ENCODE data around the gene DNAH14. TPM values are rescaled to one million over a fixed set of nuclear protein-coding genes. Genes with fewer than 3 reads are reported as not detected.
"Not testable (repeated sequence)": the region's sequence is repeated elsewhere in the genome, so short reads cannot be mapped to it uniquely, and the experiment has no call there.

The DNAH14 gene
- total RNA-seq, 1 donor from 2014 or later, result 0.18 TPM

GRCh38 chr1:224900062-224900630 is 29.3 kb upstream of the DNAH14 start:
- peaks cover 6% of the 10 kb centered on the region for H3K27me3 Mint-ChIP-seq (ENCODE audit: insufficient read depth)

GRCh38 chr1:224901087-224901810 is 28.2 kb upstream of the DNAH14 start:
- H3K9me3 Mint-ChIP-seq, result no peaks in the 10 kb centered on the region
- H3K36me3 Mint-ChIP-seq (ENCODE audit: low read depth), result no peaks in the 10 kb centered on the region
- no peak overlapping the region for H3K4me3 Mint-ChIP-seq
- H3K27me3 Mint-ChIP-seq (ENCODE audit: insufficient read depth), result peaks cover 6% of the 10 kb centered on the region
- intact Hi-C loops (cut with micrococcal nuclease), result no loop called here
- no peak for DNase-seq (ENCODE audit: low spot score)
- no peak overlapping the region for H3K27ac Mint-ChIP-seq
- H3K4me1 Mint-ChIP-seq (ENCODE audit: low read depth), result no peaks in the 10 kb centered on the region

More at GRCh38 chr1:224900062-224900630, 29.3 kb upstream of the DNAH14 start:
- no peak overlapping the region for H3K27ac Mint-ChIP-seq
- intact Hi-C loops (cut with micrococcal nuclease), result no loop called here
- DNase-seq (ENCODE audit: low spot score), result no peak
- H3K4me3 Mint-ChIP-seq, result no peak overlapping the region
- H3K4me1 Mint-ChIP-seq (ENCODE audit: low read depth), result no peaks in the 10 kb centered on the region
- no peaks in the 10 kb centered on the region for H3K36me3 Mint-ChIP-seq (ENCODE audit: low read depth)
- H3K9me3 Mint-ChIP-seq, result no peaks in the 10 kb centered on the region

GRCh38 chr1:224903955-224904354 is 25.5 kb upstream of the DNAH14 start:
- Mint-ChIP-seq H3K9me3 (no peaks in the 10 kb centered on the region), H3K4me1 (ENCODE audit: low read depth) (no peaks in the 10 kb centered on the region), H3K27ac (no peak overlapping the region), H3K4me3 (no peak overlapping the region), H3K36me3 (ENCODE audit: low read depth) (no peaks in the 10 kb centered on the region), H3K27me3 (ENCODE audit: insufficient read depth) (peaks cover 9% of the 10 kb centered on the region)
- no peak for DNase-seq (ENCODE audit: low spot score)
- intact Hi-C loops (cut with micrococcal nuclease), result no loop called here

- no peak overlapping the region for H3K4me3 Mint-ChIP-seq
- H3K27ac Mint-ChIP-seq, result no peak overlapping the region
- no peaks in the 10 kb centered on the region for H3K36me3 Mint-ChIP-seq (ENCODE audit: low read depth)
- no peak for DNase-seq (ENCODE audit: low spot score)
- peaks cover 6% of the 10 kb centered on the region for H3K9me3 Mint-ChIP-seq
- intact Hi-C loops (cut with micrococcal nuclease), result no loop called here
- H3K27me3 Mint-ChIP-seq (ENCODE audit: insufficient read depth), result peaks cover 9% of the 10 kb centered on the region
- H3K4me1 Mint-ChIP-seq (ENCODE audit: low read depth), result no peaks in the 10 kb centered on the region
These were observed 23.1 kb upstream of the DNAH14 start for GRCh38 chr1:224906340-224906739.

GRCh38 chr1:224911217-224911616 is 18.3 kb upstream of the DNAH14 start:
- intact Hi-C loops (cut with micrococcal nuclease), result no loop called here
- DNase-seq (ENCODE audit: low spot score), result no peak
- H3K4me1 Mint-ChIP-seq (ENCODE audit: low read depth), result no peaks in the 10 kb centered on the region
- peaks cover 6% of the 10 kb centered on the region for H3K27me3 Mint-ChIP-seq (ENCODE audit: insufficient read depth)
- H3K36me3 Mint-ChIP-seq (ENCODE audit: low read depth), result no peaks in the 10 kb centered on the region
- H3K4me3 Mint-ChIP-seq, result no peak overlapping the region
- no peak overlapping the region for H3K27ac Mint-ChIP-seq
- peaks cover 22% of the 10 kb centered on the region for H3K9me3 Mint-ChIP-seq

GRCh38 chr1:224914292-224914900 is 15.1 kb upstream of the DNAH14 start:
- no peaks in the 10 kb centered on the region for H3K36me3 Mint-ChIP-seq (ENCODE audit: low read depth)
- peaks cover 7% of the 10 kb centered on the region for H3K27me3 Mint-ChIP-seq (ENCODE audit: insufficient read depth)
- no peaks in the 10 kb centered on the region for H3K4me1 Mint-ChIP-seq (ENCODE audit: low read depth)
- intact Hi-C loops (cut with micrococcal nuclease), result no loop called here
- DNase-seq (ENCODE audit: low spot score), result no peak
- H3K4me3 Mint-ChIP-seq, result no peak overlapping the region
- H3K9me3 Mint-ChIP-seq, result peaks cover 22% of the 10 kb centered on the region
- no peak overlapping the region for H3K27ac Mint-ChIP-seq

GRCh38 chr1:224919508-224919907 is 10.0 kb upstream of the DNAH14 start:
- no peaks in the 10 kb centered on the region for H3K4me1 Mint-ChIP-seq (ENCODE audit: low read depth)
- H3K4me3 Mint-ChIP-seq, result no peak overlapping the region
- no peak overlapping the region for H3K27ac Mint-ChIP-seq
- no peak for DNase-seq (ENCODE audit: low spot score)
- H3K36me3 Mint-ChIP-seq (ENCODE audit: low read depth), result no peaks in the 10 kb centered on the region
- peaks cover 4% of the 10 kb centered on the region for H3K27me3 Mint-ChIP-seq (ENCODE audit: insufficient read depth)
- no peaks in the 10 kb centered on the region for H3K9me3 Mint-ChIP-seq
- intact Hi-C loops (cut with micrococcal nuclease), result no loop called here

- intact Hi-C loops (cut with micrococcal nuclease), result no loop called here
- no peaks in the 10 kb centered on the region for H3K4me1 Mint-ChIP-seq (ENCODE audit: low read depth)
These were observed 8.5 kb upstream of the DNAH14 start for GRCh38 chr1:224920930-224921329.

GRCh38 chr1:224921354-224921753 is 8.1 kb upstream of the DNAH14 start:
- intact Hi-C loops (cut with micrococcal nuclease), result no loop called here
- Mint-ChIP-seq H3K9me3 (no peaks in the 10 kb centered on the region), H3K27ac (no peak overlapping the region), H3K36me3 (ENCODE audit: low read depth) (no peaks in the 10 kb centered on the region), H3K4me3 (no peak overlapping the region), H3K27me3 (ENCODE audit: insufficient read depth) (peaks cover 4% of the 10 kb centered on the region), H3K4me1 (ENCODE audit: low read depth) (no peaks in the 10 kb centered on the region)
- no peak for DNase-seq (ENCODE audit: low spot score)

More at GRCh38 chr1:224920930-224921329, 8.5 kb upstream of the DNAH14 start:
- Mint-ChIP-seq H3K36me3 (ENCODE audit: low read depth) (no peaks in the 10 kb centered on the region), H3K27ac (no peak overlapping the region), H3K9me3 (no peaks in the 10 kb centered on the region), H3K4me3 (no peak overlapping the region), H3K27me3 (ENCODE audit: insufficient read depth) (peaks cover 4% of the 10 kb centered on the region)
- DNase-seq (ENCODE audit: low spot score), result no peak

- intact Hi-C loops (cut with micrococcal nuclease), result loop anchor here (1.0 kb wide), 2 partner anchors 278 to 409 kb away; no protein-coding TSS in a partner anchor
- no peak overlapping the region for H3K27ac Mint-ChIP-seq
- no peaks in the 10 kb centered on the region for H3K4me1 Mint-ChIP-seq (ENCODE audit: low read depth)
- no peak for DNase-seq (ENCODE audit: low spot score)
- no peaks in the 10 kb centered on the region for H3K36me3 Mint-ChIP-seq (ENCODE audit: low read depth)
- peaks cover 4% of the 10 kb centered on the region for H3K27me3 Mint-ChIP-seq (ENCODE audit: insufficient read depth)
- no peak overlapping the region for H3K4me3 Mint-ChIP-seq
- H3K9me3 Mint-ChIP-seq, result peaks cover under 1% of the 10 kb centered on the region
These were observed 6.9 kb upstream of the DNAH14 start for GRCh38 chr1:224922404-224923164.

- H3K4me3 Mint-ChIP-seq, result no peak overlapping the region
- H3K27me3 Mint-ChIP-seq (ENCODE audit: insufficient read depth), result peaks cover 4% of the 10 kb centered on the region
- H3K9me3 Mint-ChIP-seq, result peaks cover 3% of the 10 kb centered on the region
- H3K36me3 Mint-ChIP-seq (ENCODE audit: low read depth), result no peaks in the 10 kb centered on the region
- no peak overlapping the region for H3K27ac Mint-ChIP-seq
- intact Hi-C loops (cut with micrococcal nuclease), result no loop called here
- H3K4me1 Mint-ChIP-seq (ENCODE audit: low read depth), result no peaks in the 10 kb centered on the region
- DNase-seq (ENCODE audit: low spot score), result no peak
These were observed 5.7 kb upstream of the DNAH14 start for GRCh38 chr1:224923726-224924125.

- intact Hi-C loops (cut with micrococcal nuclease); H3K4me1 Mint-ChIP-seq (ENCODE audit: low read depth); DNase-seq (ENCODE audit: low spot score); H3K36me3 Mint-ChIP-seq (ENCODE audit: low read depth); H3K4me3 Mint-ChIP-seq; H3K27ac Mint-ChIP-seq: not testable (repeated sequence)
- Mint-ChIP-seq H3K27me3 (ENCODE audit: insufficient read depth) (peaks cover 16% of the 10 kb centered on the region), H3K9me3 (peaks cover 12% of the 10 kb centered on the region)
These were observed 1.8 kb upstream of the DNAH14 start for GRCh38 chr1:224927631-224928030.

GRCh38 chr1:224928906-224929305 is 569 bp upstream of the DNAH14 start:
- no peak for DNase-seq (ENCODE audit: low spot score)
- H3K4me1 Mint-ChIP-seq (ENCODE audit: low read depth), result no peaks in the 10 kb centered on the region
- H3K9me3 Mint-ChIP-seq, result peaks cover 25% of the 10 kb centered on the region
- H3K36me3 Mint-ChIP-seq (ENCODE audit: low read depth), result no peaks in the 10 kb centered on the region
- intact Hi-C loops (cut with micrococcal nuclease), result no loop called here
- H3K27ac Mint-ChIP-seq, result no peak overlapping the region
- peaks cover 16% of the 10 kb centered on the region for H3K27me3 Mint-ChIP-seq (ENCODE audit: insufficient read depth)
- H3K4me3 Mint-ChIP-seq, result no peak overlapping the region
